Gastroesophageal sphincter (tissue), 4 donors: Measurements from ENCODE around the gene B3GLCT. TPM values are rescaled to one million over a fixed set of nuclear protein-coding genes. Genes with fewer than 3 reads are reported as not detected.

ENCODE experiments used
- ATAC-seq: fragments of 150-250 bp; one replicate; pipeline ENCODE4 v1.9.1; 2016; ENCODE audit warnings: mild to moderate bottlenecking, moderate library complexity
- H3K27ac ChIP-seq, 4 donors: fragments of 200-600 bp; sonication (generic) in 3 of 4; 1 replicate in 3 of 4; 2 replicates in 1 of 4; pipeline ENCODE4 v1.5.1; 2016 to 2019
- H3K27me3 ChIP-seq: fragments of 200-600 bp; sonication (generic); one replicate; pipeline ENCODE4 v1.5.1; 2019
- H3K36me3 ChIP-seq, 2 donors: fragments of 200-600 bp; sonication (generic); one replicate each; pipeline ENCODE4 v1.5.1; 2019; ENCODE audit warnings: control low read depth in 1 of 2
- H3K4me1 ChIP-seq, 3 donors: fragments of 200-600 bp; sonication (generic); 1 replicate in 2 of 3; 2 replicates in 1 of 3; pipeline ENCODE4 v1.5.1; 2016 to 2019; ENCODE audit warnings: control low read depth in 2 of 3
- H3K4me3 ChIP-seq, 2 donors: fragments of 200-600 bp; sonication (generic); one replicate each; pipeline ENCODE4 v1.5.1; 2019; ENCODE audit warnings: mild to moderate bottlenecking in 1 of 2, moderate library complexity in 1 of 2
- H3K9me3 ChIP-seq, 3 donors: fragments of 200-600 bp; sonication (generic); one replicate each; pipeline ENCODE4 v1.5.1; 2017 to 2019; ENCODE audit warnings: control low read depth in 2 of 3
- CTCF ChIP-seq, 4 experiments: fragments of 200-600 bp in 2 of 4; fragments of 450-650 bp in 2 of 4; sonication (generic) in 1 of 4; IDR thresholded peaks; one replicate each; pipeline ENCODE4 v1.5.1; 2017 to 2019; ENCODE audit warnings: antibody characterized with exemption in 4 of 4, mild to moderate bottlenecking in 2 of 4, moderate library complexity in 2 of 4
- EP300 ChIP-seq: sonication (generic); formaldehyde crosslinking; IDR thresholded peaks from one replicate; pipeline ENCODE4 v1.6.1; 2017; ENCODE audit warnings: antibody characterized with exemption, mild to moderate bottlenecking
- POLR2A ChIP-seq, 2 donors: fragments of 450-650 bp; IDR thresholded peaks; one replicate each; pipeline ENCODE4 v1.6.1; 2017; ENCODE audit warnings: antibody characterized with exemption in 2 of 2, mild to moderate bottlenecking in 2 of 2, moderate library complexity in 1 of 2
- POLR2AphosphoS5 ChIP-seq: sonication (generic); formaldehyde crosslinking; IDR thresholded peaks from one replicate; pipeline ENCODE4 v1.6.1; 2017; ENCODE audit warnings: antibody characterized with exemption
- WGBS, 2 donors: methylation state at CpG; one replicate each; pipeline ENCODE4 v1.1.5; 2018; ENCODE audit warnings: low coverage in 1 of 2; 5-methylcytosine and 5-hydroxymethylcytosine counted together
- total RNA-seq, 4 donors: library from RNA; depleted of rRNA; stranded (reverse); fragments of >200 nt; gene quantifications; one replicate each; pipeline ENCODE4 v1.1.0, GENCODE V29; 2016

Gene B3GLCT
- total RNA-seq, 4 donors from 2014 or later: 6.2 to 15.2 (median 7.8) TPM

- whole genome bisulfite sequencing, 2 donors: 87 to 93% methylated on average over 6 of the region's 6 CpGs
- no peak overlapping the region for H3K27ac ChIP-seq
- H3K4me3 ChIP-seq: no peak overlapping the region
- ATAC-seq: no peak
- no peaks in the 10 kb centered on the region for H3K4me1 ChIP-seq
- no peak for TF ChIP-seq EP300
- TF ChIP-seq CTCF (IDR thresholded peaks at IDR 0.05): no peak
- TF ChIP-seq POLR2AphosphoS5: no peak
- no peak for TF ChIP-seq POLR2A (IDR thresholded peaks at IDR 0.05)
- no peaks in the 10 kb centered on the region for H3K9me3 ChIP-seq
- H3K36me3 ChIP-seq: peaks cover 0 to 56% of the 10 kb centered on the region in 2 donors
- H3K27me3 ChIP-seq: no peaks in the 10 kb centered on the region
Observed at GRCh38 chr13:31322702-31323405, 123.1 kb downstream of the B3GLCT start.

GRCh38 chr13:31327182-31327860 is 127.5 kb downstream of the B3GLCT start:
- no peak for TF ChIP-seq EP300
- TF ChIP-seq POLR2AphosphoS5: no peak
- TF ChIP-seq CTCF (IDR thresholded peaks at IDR 0.05): no peak
- no peak for TF ChIP-seq POLR2A (IDR thresholded peaks at IDR 0.05)
- H3K27me3 ChIP-seq: no peaks in the 10 kb centered on the region
- no peak overlapping the region for H3K27ac ChIP-seq
- peaks cover 0 to 39% of the 10 kb centered on the region in 2 donors for H3K36me3 ChIP-seq
- H3K9me3 ChIP-seq: no peaks in the 10 kb centered on the region
- no peaks in the 10 kb centered on the region for H3K4me1 ChIP-seq
- ATAC-seq: no peak
- WGBS, 2 donors: 49 to 74% methylated on average over 4 to 7 of the region's 7 CpGs
- no peak overlapping the region for H3K4me3 ChIP-seq

- H3K4me3 ChIP-seq: no peak overlapping the region
- no peak for ATAC-seq
- peaks cover 0 to 36% of the 10 kb centered on the region in 2 donors for H3K36me3 ChIP-seq
- no peaks in the 10 kb centered on the region for H3K4me1 ChIP-seq
- TF ChIP-seq POLR2A (IDR thresholded peaks at IDR 0.05) (no peak), POLR2AphosphoS5 (no peak), EP300 (no peak), CTCF (IDR thresholded peaks at IDR 0.05) (no peak)
- no peak overlapping the region for H3K27ac ChIP-seq
- 78 to 85% methylated on average over 5 to 8 of the region's 8 CpGs for WGBS, 2 donors
- no peaks in the 10 kb centered on the region for H3K27me3 ChIP-seq
- no peaks in the 10 kb centered on the region for H3K9me3 ChIP-seq
Observed at GRCh38 chr13:31328549-31329235, 128.9 kb downstream of the B3GLCT start.

GRCh38 chr13:31330236-31330635 is 130.5 kb downstream of the B3GLCT start:
- WGBS, 2 donors: 63 to 88% methylated on average over 1 of the region's 1 CpG
- Histone ChIP-seq H3K27ac (no peak overlapping the region), H3K4me1 (no peaks in the 10 kb centered on the region), H3K36me3 (peaks cover 0 to 30% of the 10 kb centered on the region in 2 donors), H3K9me3 (no peaks in the 10 kb centered on the region), H3K27me3 (no peaks in the 10 kb centered on the region), H3K4me3 (no peak overlapping the region)
- no peak for ATAC-seq
- TF ChIP-seq POLR2AphosphoS5 (no peak), CTCF (IDR thresholded peaks at IDR 0.05) (no peak), EP300 (no peak), POLR2A (IDR thresholded peaks at IDR 0.05) (no peak)
